ENCODE results near the gene ISG20.

The ISG20 gene

DNA sequence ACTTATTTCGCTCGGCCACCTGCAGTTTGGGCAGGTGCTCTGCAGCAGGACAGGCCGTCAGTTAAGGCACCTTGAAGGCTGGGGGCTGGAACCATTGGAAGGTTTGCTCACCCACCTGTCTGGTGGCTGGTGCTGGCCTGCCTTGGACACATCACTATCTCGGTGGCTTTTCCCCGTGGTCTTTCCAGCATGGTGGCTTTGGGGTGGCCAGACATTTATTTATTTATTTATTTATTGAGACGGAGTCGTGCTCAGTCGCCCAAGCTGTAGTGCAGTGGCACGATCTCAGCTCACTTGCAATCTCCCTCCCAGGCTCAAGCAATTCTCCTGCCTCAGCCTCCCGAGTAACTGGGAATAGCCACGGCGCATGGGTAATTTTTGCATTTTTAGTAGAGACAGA lies 11.7 kb downstream of the ISG20 start (continued):
- TF ChIP-seq, protein P1, sequence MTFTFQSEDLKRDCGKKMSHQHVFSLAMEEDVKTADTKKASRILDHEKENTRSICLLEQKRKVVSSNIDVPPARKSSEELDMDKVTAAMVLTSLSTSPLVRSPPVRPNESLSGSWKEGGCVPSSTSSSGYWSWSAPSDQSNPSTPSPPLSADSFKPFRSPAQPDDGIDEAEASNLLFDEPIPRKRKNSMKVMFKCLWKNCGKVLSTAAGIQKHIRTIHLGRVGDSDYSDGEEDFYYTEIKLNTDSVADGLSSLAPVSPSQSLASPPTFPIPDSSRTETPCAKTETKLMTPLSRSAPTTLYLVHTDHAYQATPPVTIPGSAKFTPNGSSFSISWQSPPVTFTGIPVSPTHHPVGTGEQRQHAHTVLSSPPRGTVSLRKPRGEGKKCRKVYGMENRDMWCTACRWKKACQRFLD (tag by site-specific recombination; IDR thresholded peaks at IDR 0.05), result no peak
- TF ChIP-seq ZNF660 (tag by site-specific recombination; IDR thresholded peaks at IDR 0.05), result no peak
- TF ChIP-seq, protein P2, sequence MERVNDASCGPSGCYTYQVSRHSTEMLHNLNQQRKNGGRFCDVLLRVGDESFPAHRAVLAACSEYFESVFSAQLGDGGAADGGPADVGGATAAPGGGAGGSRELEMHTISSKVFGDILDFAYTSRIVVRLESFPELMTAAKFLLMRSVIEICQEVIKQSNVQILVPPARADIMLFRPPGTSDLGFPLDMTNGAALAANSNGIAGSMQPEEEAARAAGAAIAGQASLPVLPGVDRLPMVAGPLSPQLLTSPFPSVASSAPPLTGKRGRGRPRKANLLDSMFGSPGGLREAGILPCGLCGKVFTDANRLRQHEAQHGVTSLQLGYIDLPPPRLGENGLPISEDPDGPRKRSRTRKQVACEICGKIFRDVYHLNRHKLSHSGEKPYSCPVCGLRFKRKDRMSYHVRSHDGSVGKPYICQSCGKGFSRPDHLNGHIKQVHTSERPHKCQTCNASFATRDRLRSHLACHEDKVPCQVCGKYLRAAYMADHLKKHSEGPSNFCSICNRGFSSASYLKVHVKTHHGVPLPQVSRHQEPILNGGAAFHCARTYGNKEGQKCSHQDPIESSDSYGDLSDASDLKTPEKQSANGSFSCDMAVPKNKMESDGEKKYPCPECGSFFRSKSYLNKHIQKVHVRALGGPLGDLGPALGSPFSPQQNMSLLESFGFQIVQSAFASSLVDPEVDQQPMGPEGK (tag by site-specific recombination; IDR thresholded peaks at IDR 0.05), result no peak
- TF ChIP-seq GLI4 (tag by site-specific recombination; IDR thresholded peaks at IDR 0.05), result no peak
- no peak for TF ChIP-seq ZXDB (tag by site-specific recombination; IDR thresholded peaks at IDR 0.05)
- no peak for TF ChIP-seq ZNF426 (tag by site-specific recombination; IDR thresholded peaks at IDR 0.05)
- TF ChIP-seq ZNF239 (tag by site-specific recombination; IDR thresholded peaks at IDR 0.05), result no peak

DNA sequence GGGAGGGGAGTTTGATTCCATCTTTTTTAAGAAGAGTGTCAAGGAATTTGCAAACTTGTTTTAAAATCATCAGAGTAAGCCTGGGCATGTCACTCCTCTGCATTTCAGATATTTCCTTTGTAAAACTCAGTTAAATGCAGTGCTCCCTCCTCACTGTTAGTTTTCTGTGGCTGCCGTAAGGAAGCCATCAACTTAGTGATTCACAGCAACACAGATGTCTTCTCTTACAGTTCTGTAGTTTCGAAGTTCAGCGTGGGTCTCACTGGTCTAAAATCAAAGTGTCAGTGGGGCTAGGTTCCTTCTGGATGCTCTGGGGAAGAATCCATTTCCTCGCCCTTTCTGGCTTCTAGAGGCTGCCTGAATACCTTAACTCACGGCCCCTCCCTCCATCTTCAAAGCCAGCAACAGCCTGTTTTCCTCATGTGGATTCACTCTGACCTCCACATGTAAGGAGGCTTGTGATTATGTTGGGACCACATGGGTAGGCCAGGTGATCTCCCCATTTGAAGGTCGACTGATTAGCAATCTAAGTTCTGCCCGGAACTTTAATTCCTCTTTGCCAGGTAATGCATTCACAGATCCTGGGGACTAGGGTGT lies 12.4 kb downstream of the ISG20 start:
- TF ChIP-seq ZNF155 (tag by site-specific recombination; IDR thresholded peaks at IDR 0.05) (no peak), ZNF404 (tag by site-specific recombination; IDR thresholded peaks at IDR 0.05) (no peak), ZNF670 (tag by site-specific recombination; IDR thresholded peaks at IDR 0.05; ENCODE audit: low read depth) (no peak), ZNF600 (tag by site-specific recombination; IDR thresholded peaks at IDR 0.05) (no peak), YY1 (tag by site-specific recombination; IDR thresholded peaks at IDR 0.05) (no peak)
- Histone ChIP-seq H3K4me3 (ENCODE audit: low read depth, low read length) (no peak overlapping the region), H3K36me3 (ENCODE audit: control insufficient read depth in 2 of 2, insufficient read depth in 1 of 2, low read length in 2 of 2) (no peaks in the 10 kb centered on the region), H3K4me1 (ENCODE audit: control insufficient read depth, insufficient read depth, low read length) (peaks cover 9% of the 10 kb centered on the region), H3K27ac (ENCODE audit: extremely low read depth, low read depth, low read length) (no peak overlapping the region), H3K9me3 (ENCODE audit: control insufficient read depth, insufficient read depth, low read depth, low read length) (no peaks in the 10 kb centered on the region)
- ChIA-PET POLR2A (interaction anchor here (1.5 kb wide), 1 partner anchor 13 kb away, joined by 3 read pairs; the partner anchor contains the start of gene ISG20), CTCF (interaction anchor here (0.7 to 1.6 kb wide), 2 partner anchors 12 to 254 kb away, joined by 3 read pairs; partner anchors contain the start of gene ISG20)

DNA sequence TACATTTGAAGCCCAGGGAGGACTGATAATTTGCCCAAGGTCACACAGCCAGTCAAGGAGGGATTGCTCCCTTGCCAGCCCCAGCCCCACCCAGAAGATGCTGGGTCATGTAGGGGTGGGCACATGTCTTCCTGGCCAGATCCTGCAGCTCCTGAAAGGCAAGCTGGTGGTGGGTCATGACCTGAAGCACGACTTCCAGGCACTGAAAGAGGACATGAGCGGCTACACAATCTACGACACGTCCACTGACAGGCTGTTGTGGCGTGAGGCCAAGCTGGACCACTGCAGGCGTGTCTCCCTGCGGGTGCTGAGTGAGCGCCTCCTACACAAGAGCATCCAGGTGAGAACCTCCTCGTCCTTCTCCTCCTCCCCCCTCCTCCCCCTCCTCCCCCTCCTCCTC lies 13.2 kb downstream of the ISG20 start:
- Histone ChIP-seq H3K4me1 (ENCODE audit: control insufficient read depth, insufficient read depth, low read length) (peaks cover 9% of the 10 kb centered on the region), H3K4me3 (ENCODE audit: low read depth, low read length) (no peak overlapping the region), H3K27ac (ENCODE audit: extremely low read depth, low read depth, low read length) (no peak overlapping the region), H3K36me3 (ENCODE audit: control insufficient read depth in 2 of 2, insufficient read depth in 1 of 2, low read length in 2 of 2) (no peaks in the 10 kb centered on the region), H3K9me3 (ENCODE audit: control insufficient read depth, insufficient read depth, low read depth, low read length) (no peaks in the 10 kb centered on the region)
- ChIA-PET CTCF (interaction anchor here (0.7 kb wide), 1 partner anchor 13 kb away, joined by 3 read pairs; the partner anchor contains the start of gene ISG20), POLR2A (interaction anchor here (1.5 kb wide), 1 partner anchor 14 kb away, joined by 3 read pairs; the partner anchor contains the start of gene ISG20)
- TF ChIP-seq ZNF404 (tag by site-specific recombination; IDR thresholded peaks at IDR 0.05) (no peak), ZNF670 (tag by site-specific recombination; IDR thresholded peaks at IDR 0.05; ENCODE audit: low read depth) (no peak), ZNF426 (tag by site-specific recombination; IDR thresholded peaks at IDR 0.05) (no peak), IKZF3 (tag by site-specific recombination; IDR thresholded peaks at IDR 0.05) (no peak), ZNF302 (tag by site-specific recombination; IDR thresholded peaks at IDR 0.05; ENCODE audit: low read depth) (no peak), MZF1 (tag by site-specific recombination; IDR thresholded peaks at IDR 0.05; ENCODE audit: borderline replicate concordance) (no peak)
- TF ChIP-seq, protein P3, sequence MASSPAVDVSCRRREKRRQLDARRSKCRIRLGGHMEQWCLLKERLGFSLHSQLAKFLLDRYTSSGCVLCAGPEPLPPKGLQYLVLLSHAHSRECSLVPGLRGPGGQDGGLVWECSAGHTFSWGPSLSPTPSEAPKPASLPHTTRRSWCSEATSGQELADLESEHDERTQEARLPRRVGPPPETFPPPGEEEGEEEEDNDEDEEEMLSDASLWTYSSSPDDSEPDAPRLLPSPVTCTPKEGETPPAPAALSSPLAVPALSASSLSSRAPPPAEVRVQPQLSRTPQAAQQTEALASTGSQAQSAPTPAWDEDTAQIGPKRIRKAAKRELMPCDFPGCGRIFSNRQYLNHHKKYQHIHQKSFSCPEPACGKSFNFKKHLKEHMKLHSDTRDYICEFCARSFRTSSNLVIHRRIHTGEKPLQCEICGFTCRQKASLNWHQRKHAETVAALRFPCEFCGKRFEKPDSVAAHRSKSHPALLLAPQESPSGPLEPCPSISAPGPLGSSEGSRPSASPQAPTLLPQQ (tag by site-specific recombination; IDR thresholded peaks at IDR 0.05), result no peak
